Dermis microvascular lymphatic vessel endothelial cell (primary cell): ENCODE measurements around the gene NUDCD3. TPM values are rescaled to one million over a fixed set of nuclear protein-coding genes. Genes with fewer than 3 reads are reported as not detected.

Experiments
- DNase-seq, 2 donors: peaks; one replicate each; pipeline versions ENCODE4 v3.0.0 to v3.0.0-alpha.2; 2010; ENCODE audit warnings: low read depth in 2 of 2
- total RNA-seq: library from RNA; depleted of rRNA; stranded (reverse); fragments of >200 nt; gene quantifications from 2 replicates; pipeline ENCODE4 v1.2.1, GENCODE V29; 2014

Gene NUDCD3
- total RNA-seq, 1 donor from 2014 or later = 60.7 TPM

GRCh38 chr7:44368455-44368854 lies 122.0 kb downstream of the NUDCD3 start:
- DNase-seq = no peak

DNA sequence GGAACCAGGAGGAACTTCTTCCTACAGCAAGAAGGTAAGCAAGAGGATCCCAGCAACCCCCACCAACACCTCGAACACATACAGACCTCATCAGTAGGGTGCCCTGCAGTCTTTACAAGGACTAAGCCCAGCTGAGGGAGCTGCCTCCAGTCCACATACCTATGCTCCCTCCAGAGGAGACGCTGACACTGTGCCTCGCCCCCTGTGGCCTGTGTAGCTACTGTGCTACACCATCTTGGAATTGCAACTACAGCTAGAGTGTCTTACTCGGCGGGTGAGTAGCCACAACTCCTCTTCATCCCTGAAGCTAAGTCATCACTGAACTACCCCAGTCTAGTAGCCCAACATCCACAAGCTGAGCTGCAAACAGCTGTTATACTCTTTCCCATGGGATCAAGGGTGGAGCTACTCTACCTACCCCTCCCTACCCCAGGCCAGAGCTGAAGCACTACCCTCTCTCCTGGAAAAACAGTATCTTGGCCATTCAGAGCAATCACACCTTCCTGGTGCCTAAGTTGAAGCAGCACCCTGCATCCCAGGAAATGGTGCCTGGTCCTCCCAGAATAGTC lies 122.9 kb downstream of the NUDCD3 start:
- DNase-seq = no peak

GRCh38 chr7:44366986-44367385 lies 123.5 kb downstream of the NUDCD3 start:
- no peak for DNase-seq

- DNase-seq = no peak
Measured at GRCh38 chr7:44353668-44354067, 136.8 kb downstream of the NUDCD3 start.

- no peak for DNase-seq
Measured at GRCh38 chr7:44348851-44349781, 141.3 kb downstream of the NUDCD3 start.

DNA sequence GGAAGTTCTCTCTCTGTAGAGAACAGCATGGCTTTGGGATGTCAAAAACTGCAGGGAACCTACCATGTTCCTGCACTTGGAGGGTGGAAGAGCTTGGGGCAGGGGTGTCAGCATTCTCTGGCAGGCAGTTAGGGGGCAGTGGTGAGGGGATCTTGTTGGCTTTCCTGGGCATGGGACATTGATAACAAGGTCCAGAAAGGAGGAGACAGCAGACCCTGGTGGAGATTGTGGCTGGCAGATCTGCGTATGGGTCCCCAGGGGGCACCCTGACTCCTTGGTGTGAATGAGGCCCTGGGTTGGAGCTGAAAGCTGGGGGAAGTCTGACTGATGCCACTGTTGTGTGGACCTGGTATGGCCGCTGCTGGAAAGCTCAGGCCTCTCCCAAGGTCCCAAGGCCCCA lies 142.2 kb downstream of the NUDCD3 start:
- peak; percentile 30 to 74 for DNase-seq

DNA sequence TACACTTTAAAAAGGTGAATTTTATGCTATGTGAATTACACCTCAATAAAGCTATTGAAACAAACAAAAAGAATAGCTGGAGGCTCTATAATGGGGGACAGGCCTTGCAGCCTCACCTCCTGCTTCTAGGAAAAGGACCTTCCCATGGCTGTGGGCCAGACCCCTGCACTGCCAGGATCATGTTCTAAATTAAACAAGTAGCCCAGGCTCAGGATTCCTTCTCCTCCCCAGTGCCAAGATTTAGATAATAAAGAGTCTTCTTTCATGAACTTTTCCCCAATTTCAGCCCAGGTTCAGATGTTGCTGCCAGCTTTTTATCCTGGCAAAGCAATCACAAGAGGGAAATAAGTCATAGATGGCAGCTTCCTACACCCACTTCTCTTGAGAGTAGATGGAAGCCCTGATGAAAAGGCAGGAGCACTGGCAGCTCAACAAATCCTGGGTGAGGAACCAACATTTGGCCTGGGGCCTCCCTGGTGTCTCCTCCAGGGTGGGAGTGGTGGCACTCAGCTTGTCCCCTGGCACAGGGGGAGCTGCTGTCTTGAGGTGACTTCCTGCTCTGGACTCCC lies 142.8 kb downstream of the NUDCD3 start:
- DNase-seq = no peak

DNA sequence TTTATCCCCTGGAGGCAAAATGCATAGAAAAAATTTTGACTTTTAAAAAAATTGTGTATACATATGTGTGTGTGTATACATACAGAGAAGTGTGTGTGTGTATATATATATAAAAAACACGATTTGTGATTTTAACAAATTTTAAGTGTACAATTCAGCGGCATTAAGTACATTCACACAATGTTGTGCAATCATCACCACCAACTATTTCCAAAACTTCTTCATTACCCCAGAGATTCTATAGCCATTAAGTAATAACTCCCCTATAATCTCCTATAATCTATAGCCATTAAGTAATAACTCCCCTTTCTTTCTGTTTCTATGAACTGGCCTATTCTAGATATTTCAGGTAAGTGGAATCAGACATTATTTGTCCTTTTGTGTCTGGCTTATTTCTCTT lies 144.4 kb downstream of the NUDCD3 start:
- no peak for DNase-seq

DNA sequence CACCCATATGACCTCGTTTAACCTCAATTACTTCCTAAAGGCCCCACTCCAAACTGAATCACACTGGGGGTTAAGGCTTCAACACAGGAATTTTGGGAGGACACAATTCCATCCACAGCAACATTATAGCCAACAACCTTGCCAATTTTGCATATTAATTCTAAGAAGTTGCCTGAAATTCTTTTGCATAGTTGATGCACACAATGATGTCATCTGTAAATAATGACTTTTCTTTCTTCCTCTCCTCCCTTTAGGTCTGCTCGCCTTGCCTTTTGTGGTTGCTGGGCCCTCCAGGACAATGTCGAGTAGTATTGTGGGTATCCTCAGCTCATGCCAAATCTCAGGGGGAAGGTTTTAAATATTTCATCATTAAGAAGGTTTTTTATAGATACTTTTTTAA lies 149.1 kb downstream of the NUDCD3 start:
- no peak for DNase-seq

DNA sequence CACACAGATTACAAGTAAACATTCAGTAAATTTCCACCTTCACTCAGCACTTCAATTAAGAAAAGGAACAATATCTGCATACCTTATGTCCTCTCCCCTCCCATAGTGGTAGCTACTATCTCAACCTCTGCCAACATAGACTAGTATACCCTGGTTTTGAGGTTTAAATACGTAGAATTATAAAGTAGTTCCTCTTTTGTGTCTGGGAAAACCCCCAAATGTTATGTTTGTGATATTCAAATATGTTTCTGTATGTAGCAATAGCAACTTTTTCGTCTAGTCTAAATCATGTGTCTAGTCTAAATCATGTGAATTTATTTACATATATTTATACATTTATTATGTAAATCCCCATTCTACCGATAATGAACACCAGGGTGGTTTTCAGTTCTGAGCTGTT lies 151.9 kb downstream of the NUDCD3 start:
- DNase-seq = no peak

DNA sequence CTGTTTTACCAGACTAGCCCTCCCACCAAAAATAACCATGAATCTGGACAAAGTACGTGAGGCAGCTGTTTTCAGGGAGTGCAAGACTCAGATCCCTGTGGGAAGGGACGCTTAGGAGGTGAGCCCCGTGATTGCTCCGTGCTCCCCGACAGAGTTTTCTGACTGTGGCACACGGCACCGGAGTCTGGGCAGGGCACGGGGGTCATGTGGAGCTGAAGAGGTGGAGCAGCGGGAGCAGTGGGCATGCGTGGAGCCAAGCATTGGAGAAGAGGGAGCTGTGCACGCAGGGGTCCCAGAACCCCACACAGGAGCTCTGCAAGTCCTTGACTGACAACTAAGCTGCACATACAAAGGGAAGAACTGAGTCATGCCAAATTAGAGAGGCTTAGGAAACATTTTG lies 154.0 kb downstream of the NUDCD3 start:
- no peak for DNase-seq

GRCh38 chr7:44335184-44335583 lies 155.3 kb downstream of the NUDCD3 start:
- no peak for DNase-seq

- no peak for DNase-seq
Measured at GRCh38 chr7:44334734-44335097, 155.7 kb downstream of the NUDCD3 start.

DNA sequence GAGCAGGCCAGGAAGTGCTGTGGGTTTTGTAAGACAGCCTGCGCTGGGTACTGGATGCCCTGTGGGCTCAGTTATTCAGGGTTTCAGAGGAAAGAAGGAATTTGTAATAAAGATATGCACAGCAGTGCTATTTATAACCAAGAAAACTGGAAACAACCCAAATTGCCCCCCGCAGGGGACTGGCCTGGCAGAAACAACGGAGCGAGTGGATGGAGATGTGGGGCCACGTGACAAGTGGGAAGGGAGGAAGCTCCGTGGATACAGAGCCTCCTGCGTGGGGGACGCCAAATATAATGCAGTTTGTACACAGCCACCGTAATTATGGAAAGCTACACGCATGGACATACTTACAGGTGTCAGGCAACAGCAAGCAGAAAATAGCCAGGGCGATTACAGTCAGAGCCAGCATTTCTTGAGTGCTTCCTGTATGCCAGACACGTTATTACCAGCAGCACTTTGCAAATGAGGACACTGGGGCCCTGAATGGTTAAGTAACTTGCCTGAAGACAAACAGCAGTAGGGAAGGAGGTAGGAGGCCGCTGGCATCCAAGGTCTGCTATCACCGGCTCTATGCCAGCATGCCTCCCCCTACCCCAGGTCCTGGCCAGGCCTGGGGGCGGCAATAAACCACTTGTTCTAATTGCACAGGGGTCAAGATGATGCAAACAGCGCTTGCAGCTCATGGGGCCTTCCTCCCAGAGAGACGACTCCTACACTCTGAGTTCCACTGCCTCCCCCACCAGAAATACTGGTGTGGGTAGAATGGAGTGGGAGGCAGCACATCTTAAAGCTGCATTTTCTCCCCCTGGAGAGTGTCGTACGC lies 156.3 kb downstream of the NUDCD3 start:
- no peak for DNase-seq

GRCh38 chr7:44331682-44332081 lies 158.8 kb downstream of the NUDCD3 start:
- peak in 1 of 2 donors; percentile 1 for DNase-seq

GRCh38 chr7:44330331-44330730 lies 160.1 kb downstream of the NUDCD3 start:
- DNase-seq = no peak

DNA sequence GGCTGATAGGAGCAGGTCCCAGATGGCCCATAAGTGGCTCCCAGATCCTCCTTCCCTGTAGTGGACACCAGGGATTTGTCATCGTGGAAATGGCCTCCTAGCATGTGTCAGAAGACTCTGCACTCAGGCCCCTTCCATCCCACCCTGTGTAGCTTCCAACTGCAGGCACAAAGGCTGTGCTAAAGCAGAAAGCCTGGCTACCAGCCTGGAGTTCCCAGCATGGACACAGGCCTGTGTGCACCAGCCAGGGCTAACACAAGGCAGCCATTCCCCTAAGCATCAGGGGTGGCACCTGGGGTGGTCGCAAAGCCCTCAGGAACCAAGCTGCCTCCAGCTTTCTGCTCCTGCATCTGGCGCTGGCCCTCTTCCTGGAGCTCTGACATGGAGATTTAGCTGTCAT lies 160.6 kb downstream of the NUDCD3 start:
- no peak for DNase-seq

Other genes with a start within 250 kb of the NUDCD3 start
- gene CAMK2B, start 165.1 kb downstream of the NUDCD3 start, total RNA-seq = 0.13 TPM in 2 replicates
- gene NPC1L1, start 50.7 kb upstream of the NUDCD3 start, total RNA-seq = not detected in 2 replicates
- gene DDX56, start 83.2 kb upstream of the NUDCD3 start, total RNA-seq = 25.0 and 54.0 TPM in 2 replicates
- 45.3 and 66.4 TPM in 2 replicates for gene TMED4, start 91.6 kb upstream of the NUDCD3 start, total RNA-seq
- 43.0 and 48.0 TPM in 2 replicates for gene OGDH, start 116.0 kb upstream of the NUDCD3 start, total RNA-seq